Neutrophil (primary cell): ENCODE measurements around the gene KIF13A.
"Not testable (repeated sequence)": the region's sequence is repeated elsewhere in the genome, so short reads cannot be mapped to it uniquely, and the experiment has no call there.

Source experiments
- H3K27ac ChIP-seq: fragments of 200-600 bp; sonication (generic); 2 replicates; pipeline ENCODE4 v1.5.1; 2016; ENCODE audit warnings: mild to moderate bottlenecking, moderate library complexity
- H3K27me3 ChIP-seq: fragments of 200-600 bp; sonication (generic); 2 replicates; pipeline ENCODE4 v1.6.0; 2016; ENCODE audit warnings: mild to moderate bottlenecking
- H3K36me3 ChIP-seq: fragments of 200-600 bp; sonication (generic); 2 replicates; pipeline ENCODE4 v1.5.1; 2017
- H3K4me1 ChIP-seq, 2 experiments: fragments of 200-600 bp in 1 of 2; sonication (generic) in 1 of 2; 1 replicate in 1 of 2; 2 replicates in 1 of 2; pipeline versions ENCODE4 v1.5.1 to v1.6.1; 2013 to 2016; ENCODE audit warnings: low read depth in 1 of 2, low read length in 1 of 2, mild to moderate bottlenecking in 1 of 2, moderate library complexity in 1 of 2; ENCODE audit not compliant: control insufficient read depth in 1 of 2, insufficient read depth in 1 of 2
- H3K4me3 ChIP-seq, 2 experiments: fragments of 200-600 bp in 1 of 2; sonication (generic) in 1 of 2; 1 replicate in 1 of 2; 2 replicates in 1 of 2; pipeline ENCODE4 v1.5.1; 2013 to 2016; ENCODE audit warnings: low read depth in 1 of 2, low read length in 1 of 2, mild to moderate bottlenecking in 1 of 2, moderate library complexity in 1 of 2
- H3K9me3 ChIP-seq: fragments of 200-600 bp; sonication (generic); 2 replicates; pipeline ENCODE4 v1.5.1; 2016
- CTCF ChIP-seq: fragments of 200-600 bp; sonication (generic); IDR thresholded peaks from 2 replicates; pipeline ENCODE4 v1.5.1; 2016; ENCODE audit warnings: antibody characterized with exemption

The KIF13A gene

GRCh38 chr6:17808609-17809008 lies 178.8 kb downstream of the KIF13A start:
- no peak for TF ChIP-seq CTCF
- H3K9me3 ChIP-seq = no peaks in the 10 kb centered on the region
- peaks cover 0 to 8% of the 10 kb centered on the region in 2 experiments for H3K4me1 ChIP-seq
- H3K4me3 ChIP-seq = no peak overlapping the region
- H3K36me3 ChIP-seq = peaks cover 77% of the 10 kb centered on the region
- peak overlapping the region; percentile 54 for H3K27ac ChIP-seq
- H3K27me3 ChIP-seq = no peaks in the 10 kb centered on the region

- not testable (repeated sequence) for H3K27me3 ChIP-seq, H3K4me3 ChIP-seq, H3K4me1 ChIP-seq, H3K9me3 ChIP-seq
- Histone ChIP-seq H3K36me3 (peaks cover 77% of the 10 kb centered on the region), H3K27ac (peak overlapping the region; percentile 15)
Observed at GRCh38 chr6:17807431-17807830, 180.0 kb downstream of the KIF13A start.

- no peak for TF ChIP-seq CTCF
- no peaks in the 10 kb centered on the region for H3K9me3 ChIP-seq
- H3K27ac ChIP-seq = no peak overlapping the region
- no peaks in the 10 kb centered on the region for H3K27me3 ChIP-seq
- no peak overlapping the region for H3K4me3 ChIP-seq
- peaks cover 97% of the 10 kb centered on the region for H3K36me3 ChIP-seq
- no peaks in the 10 kb centered on the region for H3K4me1 ChIP-seq
Observed at GRCh38 chr6:17803409-17803808, 184.0 kb downstream of the KIF13A start.

- H3K4me1 ChIP-seq = no peaks in the 10 kb centered on the region
- no peak for TF ChIP-seq CTCF
- H3K27me3 ChIP-seq = no peaks in the 10 kb centered on the region
- H3K36me3 ChIP-seq = peaks cover 95% of the 10 kb centered on the region
- no peak overlapping the region for H3K4me3 ChIP-seq
- H3K27ac ChIP-seq = no peak overlapping the region
- no peaks in the 10 kb centered on the region for H3K9me3 ChIP-seq
Observed at GRCh38 chr6:17798477-17799154, 188.8 kb downstream of the KIF13A start.

- no peak for TF ChIP-seq CTCF
- H3K4me1 ChIP-seq = no peaks in the 10 kb centered on the region
- no peak overlapping the region for H3K27ac ChIP-seq
- no peaks in the 10 kb centered on the region for H3K27me3 ChIP-seq
- no peaks in the 10 kb centered on the region for H3K9me3 ChIP-seq
- no peak overlapping the region for H3K4me3 ChIP-seq
- peaks cover 97% of the 10 kb centered on the region for H3K36me3 ChIP-seq
Observed at GRCh38 chr6:17790489-17790888, 196.9 kb downstream of the KIF13A start.

- Histone ChIP-seq H3K9me3 (no peaks in the 10 kb centered on the region), H3K4me3 (no peak overlapping the region), H3K36me3 (peaks cover 100% of the 10 kb centered on the region)
Observed at GRCh38 chr6:17785094-17785787, 202.2 kb downstream of the KIF13A start.

More at GRCh38 chr6:17785094-17785787, 202.2 kb downstream of the KIF13A start:
- Histone ChIP-seq H3K27ac (no peak overlapping the region), H3K4me1 (no peaks in the 10 kb centered on the region), H3K27me3 (no peaks in the 10 kb centered on the region)
- TF ChIP-seq CTCF = no peak
